NCI-H2227 (cell line): Measurements from ENCODE around the gene SOWAHD.
A peak's percentile ranks its signal among the peaks of the same experiment; 100 is the strongest.
"Not testable (repeated sequence)": the region's sequence is repeated elsewhere in the genome, so short reads cannot be mapped to it uniquely, and the experiment has no call there.

Experiments used
- DNase-seq: peaks from one replicate; lab custom pipeline; 2025; ENCODE audit not compliant: unreplicated experiment; lab: John Stamatoyannopoulos, UW

SOWAHD gene

GRCh38 chrX:119758731-119759247 is 401 bp downstream of the SOWAHD start:
- peak; percentile 37 for DNase-seq

GRCh38 chrX:119759248-119759766 is 919 bp downstream of the SOWAHD start:
- DNase-seq = no peak

GRCh38 chrX:119760026-119760877 is 1.9 kb downstream of the SOWAHD start:
- DNase-seq = no peak

GRCh38 chrX:119762718-119763117 is 4.3 kb downstream of the SOWAHD start:
- DNase-seq = no peak

GRCh38 chrX:119763181-119763580 is 4.8 kb downstream of the SOWAHD start:
- no peak for DNase-seq

GRCh38 chrX:119763836-119764387 is 5.5 kb downstream of the SOWAHD start:
- no peak for DNase-seq

GRCh38 chrX:119768436-119768835 is 10.0 kb downstream of the SOWAHD start:
- DNase-seq = not testable (repeated sequence)

GRCh38 chrX:119769388-119769787 is 11.0 kb downstream of the SOWAHD start:
- DNase-seq = not testable (repeated sequence)

GRCh38 chrX:119775517-119776238 is 17.3 kb downstream of the SOWAHD start:
- no peak for DNase-seq

- DNase-seq = no peak
These were observed 20.4 kb downstream of the SOWAHD start for GRCh38 chrX:119778829-119779228.

- DNase-seq = no peak
These were observed 24.6 kb downstream of the SOWAHD start for GRCh38 chrX:119783026-119783425.

GRCh38 chrX:119784747-119785446 is 26.5 kb downstream of the SOWAHD start:
- DNase-seq = peak; percentile 47

GRCh38 chrX:119790977-119791436 is 32.6 kb downstream of the SOWAHD start:
- peak; percentile 81 for DNase-seq

- DNase-seq = peak; percentile 97
These were observed 33.2 kb downstream of the SOWAHD start, which contains the start of gene RPL39 for GRCh38 chrX:119791437-119792231. RPL39 (minus strand) TSS chrX:119791630; CDS start chrX:119791576, 54 bp downstream.

GRCh38 chrX:119801253-119802221 is 43.1 kb downstream of the SOWAHD start:
- no peak for DNase-seq

- no peak for DNase-seq
These were observed 44.2 kb downstream of the SOWAHD start for GRCh38 chrX:119802546-119802945.

GRCh38 chrX:119808461-119808860 is 50.1 kb downstream of the SOWAHD start:
- not testable (repeated sequence) for DNase-seq

GRCh38 chrX:119809185-119809666 is 50.8 kb downstream of the SOWAHD start:
- no peak for DNase-seq
